HepG2 (cell line): ENCODE data around the gene HAUS5. TPM values are rescaled to one million over a fixed set of nuclear protein-coding genes. Genes with fewer than 3 reads are reported as not detected.

Experiments used
- ATF7-NPFF ChIP-seq: sonication (generic); formaldehyde crosslinking; IDR thresholded peaks from 2 replicates; pipeline ENCODE4 v1.8.1; 2023; ENCODE audit warnings: mild to moderate bottlenecking, low read depth, missing genetic modification reagents, moderate library complexity
- BRD4 ChIP-seq: sonication (generic); formaldehyde crosslinking; IDR thresholded peaks from 2 replicates; pipeline ENCODE4 v1.4.0; 2020; ENCODE audit warnings: missing genetic modification reagents
- CHCHD3 ChIP-seq: sonication (generic); formaldehyde crosslinking; IDR thresholded peaks from 2 replicates; pipeline ENCODE4 v1.8.0; 2022; ENCODE audit warnings: mild to moderate bottlenecking, missing genetic modification reagents, moderate library complexity
- DZIP1 ChIP-seq: sonication (generic); formaldehyde crosslinking; IDR thresholded peaks from 2 replicates; pipeline ENCODE4 v1.5.0; 2020; ENCODE audit warnings: mild to moderate bottlenecking, missing genetic modification reagents
- EHMT2 ChIP-seq: fragments of 200-600 bp; sonication (generic); IDR thresholded peaks from 2 replicates; pipeline ENCODE4 v1.7.0; 2017; ENCODE audit warnings: antibody characterized with exemption, low read depth, low read length, borderline replicate concordance
- ELF1 ChIP-seq: sonication (generic); formaldehyde crosslinking; IDR thresholded peaks from 2 replicates; pipeline ENCODE4 v1.4.0; 2020; ENCODE audit warnings: missing genetic modification reagents
- ELK4 ChIP-seq: sonication (generic); formaldehyde crosslinking; IDR thresholded peaks from 2 replicates; pipeline ENCODE4 v1.9.0; 2021; ENCODE audit warnings: missing genetic modification reagents, borderline replicate concordance
- HMGXB4 ChIP-seq, 2 experiments: sonication (generic) in 1 of 2; formaldehyde crosslinking in 1 of 2; IDR thresholded peaks; 2 replicates each; pipeline versions ENCODE4 v1.4.0 to v1.6.1; 2018 to 2020; ENCODE audit warnings: missing genetic modification reagents in 2 of 2, borderline replicate concordance in 1 of 2, low read depth in 1 of 2, mild to moderate bottlenecking in 1 of 2, missing biosample characterization in 1 of 2
- HOXD1 ChIP-seq: sonication (generic); formaldehyde crosslinking; IDR thresholded peaks from 2 replicates; pipeline ENCODE4 v1.5.0; 2020; ENCODE audit warnings: missing genetic modification reagents
- NCOA2 ChIP-seq: sonication (generic); formaldehyde crosslinking; IDR thresholded peaks from 2 replicates; pipeline ENCODE4 v1.8.0; 2022; ENCODE audit warnings: inconsistent platforms
- NR2F6 ChIP-seq, 2 experiments: IDR thresholded peaks; 2 replicates each; pipeline ENCODE4 v1.6.1; 2016; ENCODE audit warnings: antibody characterized with exemption in 1 of 2, mild to moderate bottlenecking in 1 of 2
- RFX5 ChIP-seq: IDR thresholded peaks from 2 replicates; pipeline ENCODE4 v1.6.1; 2011; ENCODE audit warnings: low read depth, low read length, improper control_type of control experiment
- SALL1 ChIP-seq: sonication (generic); formaldehyde crosslinking; IDR thresholded peaks from 2 replicates; pipeline ENCODE4 v1.8.0; 2022; ENCODE audit warnings: mild to moderate bottlenecking, missing genetic modification reagents
- SCMH1 ChIP-seq: sonication (generic); formaldehyde crosslinking; IDR thresholded peaks from 2 replicates; pipeline ENCODE4 v1.9.0; 2021; ENCODE audit warnings: missing genetic modification reagents, mild to moderate bottlenecking, borderline replicate concordance
- SMARCC2 ChIP-seq: fragments of 450-650 bp; IDR thresholded peaks from 2 replicates; pipeline ENCODE4 v1.6.1; 2017; ENCODE audit warnings: antibody characterized with exemption, mild to moderate bottlenecking
- SNAI1 ChIP-seq: sonication (generic); formaldehyde crosslinking; IDR thresholded peaks from 2 replicates; pipeline ENCODE4 v1.5.0; 2020; ENCODE audit warnings: mild to moderate bottlenecking, missing genetic modification reagents, borderline replicate concordance
- THAP8 ChIP-seq: sonication (generic); formaldehyde crosslinking; IDR thresholded peaks from 2 replicates; pipeline ENCODE4 v1.5.1; 2020; ENCODE audit warnings: missing genetic modification reagents, mild to moderate bottlenecking, borderline replicate concordance
- ZFP90 ChIP-seq: sonication (generic); formaldehyde crosslinking; IDR thresholded peaks from 2 replicates; pipeline ENCODE4 v1.8.0; 2022; ENCODE audit warnings: missing genetic modification reagents, mild to moderate bottlenecking, inconsistent platforms, borderline replicate concordance
- ZFX ChIP-seq: sonication (generic); formaldehyde crosslinking; IDR thresholded peaks from 2 replicates; pipeline ENCODE4 v1.4.0; 2020; ENCODE audit warnings: mild to moderate bottlenecking, low read depth, missing genetic modification reagents, moderate library complexity
- ZNF124 ChIP-seq: sonication (generic); formaldehyde crosslinking; IDR thresholded peaks from 2 replicates; pipeline ENCODE4 v1.4.0; 2020; ENCODE audit warnings: missing genetic modification reagents
- ZNF598 ChIP-seq: sonication (generic); formaldehyde crosslinking; IDR thresholded peaks from 2 replicates; pipeline ENCODE4 v1.5.1; 2020; ENCODE audit warnings: mild to moderate bottlenecking, missing genetic modification reagents, borderline replicate concordance
- ZNF75D ChIP-seq: sonication (generic); formaldehyde crosslinking; IDR thresholded peaks from 2 replicates; pipeline ENCODE4 v1.8.1; 2023; ENCODE audit warnings: missing genetic modification reagents, mild to moderate bottlenecking, borderline replicate concordance
- ZSCAN31 ChIP-seq: sonication (generic); formaldehyde crosslinking; IDR thresholded peaks from 2 replicates; pipeline ENCODE4 v1.5.0; 2020; ENCODE audit warnings: low read depth, mild to moderate bottlenecking, missing genetic modification reagents
- polyA plus RNA-seq, 8 experiments: library from polyadenylated mRNA; depleted of rRNA in 3 of 8; stranded (reverse) in 7 of 8; unstranded in 1 of 8; fragments of >200 nt; fragmentation: Illumina TruSeq in 4 of 8; extraction: Trizol in 4 of 8; gene quantifications; 2 replicates each; pipeline versions ENCODE4 v1.2.1 to v1.2.3, GENCODE V29; 2011 to 2016; ENCODE audit warnings: low read depth in 4 of 8, missing spikeins in 1 of 8, mixed read lengths in 1 of 8; ENCODE audit not compliant: insufficient read depth in 1 of 8
- total RNA-seq, 5 experiments: library from RNA; depleted of rRNA; stranded (reverse); fragments of >200 nt; fragmentation: Illumina TruSeq; extraction: Trizol; gene quantifications; 2 replicates each; pipeline ENCODE4 v1.2.3, GENCODE V29; 2016; ENCODE audit warnings: low read depth in 1 of 5

Gene HAUS5
- total and polyA plus RNA-seq, 2 of the 13 experiments (the other 11 are each of a cell fraction or from before 2014, with no cell fraction given) = 10.3 to 17.7 TPM

- TF ChIP-seq DZIP1 (CRISPR knock-in tag) (peak; percentile 84; the same call in 1 of the 2 replicates), BRD4 (CRISPR knock-in tag) (peak; percentile 80; the same call in 1 of the 2 replicates), ZFX (CRISPR knock-in tag) (peak; percentile 60; the same call in 1 of the 2 replicates), SNAI1 (no peak), RFX5 (peak; percentile 100), CHCHD3 (CRISPR knock-in tag) (no peak), HMGXB4 (CRISPR knock-in tag; IDR thresholded peaks at IDR 0.05; ENCODE audit: borderline replicate concordance in 1 of 2, low read depth in 1 of 2) (peak; percentile 78 to 84; a peak in 3 of 4 replicates), ZFP90 (peak; percentile 74; the same call in 1 of the 2 replicates), EHMT2 (no peak), ELF1 (CRISPR knock-in tag) (peak; percentile 66; the same call in 1 of the 2 replicates), NR2F6 (IDR thresholded peaks at IDR 0.05) (no peak), NR2F6 (CRISPR knock-in tag; IDR thresholded peaks at IDR 0.05) (peak; percentile 46; the same call in 1 of the 2 replicates), ZNF75D (CRISPR knock-in tag) (no peak), SCMH1 (CRISPR knock-in tag) (no peak), HOXD1 (CRISPR knock-in tag) (0 out of 2 replicates have a peak, but pooled peaks have one; percentile 24), SMARCC2 (peak; percentile 100; the same call in 1 of the 2 replicates), ZNF598 (no peak), ZNF124 (CRISPR knock-in tag) (peak; percentile 82; the same call in 1 of the 2 replicates), ZSCAN31 (peak; percentile 70; the same call in 1 of the 2 replicates), ATF7-NPFF (0 out of 2 replicates have a peak, but pooled peaks have one; percentile 68), SALL1 (CRISPR knock-in tag) (peak; percentile 69), ELK4 (CRISPR knock-in tag) (no peak), THAP8 (no peak), NCOA2 (CRISPR knock-in tag) (no peak)
Measured at GRCh38 chr19:35612559-35613321, at the start of gene HAUS5 (continued).
